Endothelial cell (in vitro differentiated cells): ENCODE results near the gene BAHD1. TPM values are rescaled to one million over a fixed set of nuclear protein-coding genes. Genes with fewer than 3 reads are reported as not detected.

ENCODE experiments used
- DNase-seq: peaks from one replicate; pipeline ENCODE4 v3.0.0; 2021; ENCODE audit warnings: low spot score
- H3K27ac Mint-ChIP-seq: one replicate; pipeline ENCODE4 v1.8.0; 2021; ENCODE audit warnings: mixed read lengths, inconsistent platforms; ENCODE audit not compliant: unreplicated experiment
- H3K27me3 Mint-ChIP-seq: one replicate; pipeline ENCODE4 v1.8.0; 2021; ENCODE audit warnings: mild to moderate bottlenecking, moderate library complexity, mixed read lengths, inconsistent platforms; ENCODE audit not compliant: unreplicated experiment
- H3K36me3 Mint-ChIP-seq: one replicate; pipeline ENCODE4 v1.8.0; 2021; ENCODE audit warnings: mild to moderate bottlenecking, low read depth, mixed read lengths, inconsistent platforms; ENCODE audit not compliant: unreplicated experiment
- H3K4me1 Mint-ChIP-seq: one replicate; pipeline ENCODE4 v1.8.0; 2021; ENCODE audit warnings: mild to moderate bottlenecking, mixed read lengths, inconsistent platforms; ENCODE audit not compliant: unreplicated experiment
- H3K4me3 Mint-ChIP-seq: one replicate; pipeline ENCODE4 v1.8.0; 2021; ENCODE audit warnings: mild to moderate bottlenecking, mixed read lengths, inconsistent platforms; ENCODE audit not compliant: unreplicated experiment
- H3K9me3 Mint-ChIP-seq: one replicate; pipeline ENCODE4 v1.8.0; 2021; ENCODE audit warnings: mixed read lengths, inconsistent platforms; ENCODE audit not compliant: unreplicated experiment
- total RNA-seq: library from RNA; stranded (reverse); fragmentation: NEBNext Ultra II Directional; extraction: Animal tissue kit (Norgen Biotek cat#: 25700); gene quantifications from one replicate; pipeline ENCODE4 v1.2.1, GENCODE V29; 2021; ENCODE audit not compliant: unreplicated experiment
- TF ChIP-seq, protein P1 (sequence below): fragments of 200-600 bp; sonication (generic); IDR thresholded peaks from one replicate; pipeline ENCODE4 v1.5.0; 2021; ENCODE audit warnings: antibody characterized with exemption; ENCODE audit not compliant: unreplicated experiment

Gene BAHD1
- total RNA-seq, 1 donor from 2014 or later, result 20.4 TPM

DNA sequence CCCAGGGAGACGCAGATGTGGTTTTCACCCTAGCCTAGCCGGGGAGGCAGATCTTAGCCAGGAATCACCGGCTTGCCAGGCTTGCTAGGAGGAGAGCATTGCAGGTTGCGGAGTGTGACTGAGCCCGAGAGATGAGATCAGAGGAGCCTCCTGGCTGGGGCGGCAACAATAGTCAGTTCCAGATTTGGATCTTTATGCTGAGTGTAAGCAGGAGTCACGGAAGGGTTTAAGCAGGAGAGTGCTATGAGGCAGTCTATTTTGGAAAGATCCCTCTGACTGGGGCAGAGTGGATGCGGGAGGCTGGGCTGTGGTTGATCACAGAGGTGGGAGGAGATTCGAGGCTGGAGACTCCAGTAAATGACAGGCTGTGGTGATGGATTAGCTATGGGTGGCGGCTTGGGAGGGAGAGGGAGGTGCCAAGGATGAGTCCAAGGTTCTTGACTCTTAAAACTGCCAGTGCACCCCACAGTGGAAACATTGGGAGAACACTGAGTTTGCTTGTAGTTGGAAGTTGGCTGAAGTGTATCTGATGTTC is 10.4 kb upstream of the BAHD1 start:
- no peak for DNase-seq
- Mint-ChIP-seq H3K4me3 (no peak overlapping the region), H3K36me3 (no peaks in the 10 kb centered on the region), H3K9me3 (no peaks in the 10 kb centered on the region), H3K27me3 (peaks cover 10% of the 10 kb centered on the region), H3K4me1 (peaks cover 1% of the 10 kb centered on the region), H3K27ac (peak overlapping the region; percentile 1)
- TF ChIP-seq, protein P1, sequence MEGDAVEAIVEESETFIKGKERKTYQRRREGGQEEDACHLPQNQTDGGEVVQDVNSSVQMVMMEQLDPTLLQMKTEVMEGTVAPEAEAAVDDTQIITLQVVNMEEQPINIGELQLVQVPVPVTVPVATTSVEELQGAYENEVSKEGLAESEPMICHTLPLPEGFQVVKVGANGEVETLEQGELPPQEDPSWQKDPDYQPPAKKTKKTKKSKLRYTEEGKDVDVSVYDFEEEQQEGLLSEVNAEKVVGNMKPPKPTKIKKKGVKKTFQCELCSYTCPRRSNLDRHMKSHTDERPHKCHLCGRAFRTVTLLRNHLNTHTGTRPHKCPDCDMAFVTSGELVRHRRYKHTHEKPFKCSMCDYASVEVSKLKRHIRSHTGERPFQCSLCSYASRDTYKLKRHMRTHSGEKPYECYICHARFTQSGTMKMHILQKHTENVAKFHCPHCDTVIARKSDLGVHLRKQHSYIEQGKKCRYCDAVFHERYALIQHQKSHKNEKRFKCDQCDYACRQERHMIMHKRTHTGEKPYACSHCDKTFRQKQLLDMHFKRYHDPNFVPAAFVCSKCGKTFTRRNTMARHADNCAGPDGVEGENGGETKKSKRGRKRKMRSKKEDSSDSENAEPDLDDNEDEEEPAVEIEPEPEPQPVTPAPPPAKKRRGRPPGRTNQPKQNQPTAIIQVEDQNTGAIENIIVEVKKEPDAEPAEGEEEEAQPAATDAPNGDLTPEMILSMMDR, result no peak

DNA sequence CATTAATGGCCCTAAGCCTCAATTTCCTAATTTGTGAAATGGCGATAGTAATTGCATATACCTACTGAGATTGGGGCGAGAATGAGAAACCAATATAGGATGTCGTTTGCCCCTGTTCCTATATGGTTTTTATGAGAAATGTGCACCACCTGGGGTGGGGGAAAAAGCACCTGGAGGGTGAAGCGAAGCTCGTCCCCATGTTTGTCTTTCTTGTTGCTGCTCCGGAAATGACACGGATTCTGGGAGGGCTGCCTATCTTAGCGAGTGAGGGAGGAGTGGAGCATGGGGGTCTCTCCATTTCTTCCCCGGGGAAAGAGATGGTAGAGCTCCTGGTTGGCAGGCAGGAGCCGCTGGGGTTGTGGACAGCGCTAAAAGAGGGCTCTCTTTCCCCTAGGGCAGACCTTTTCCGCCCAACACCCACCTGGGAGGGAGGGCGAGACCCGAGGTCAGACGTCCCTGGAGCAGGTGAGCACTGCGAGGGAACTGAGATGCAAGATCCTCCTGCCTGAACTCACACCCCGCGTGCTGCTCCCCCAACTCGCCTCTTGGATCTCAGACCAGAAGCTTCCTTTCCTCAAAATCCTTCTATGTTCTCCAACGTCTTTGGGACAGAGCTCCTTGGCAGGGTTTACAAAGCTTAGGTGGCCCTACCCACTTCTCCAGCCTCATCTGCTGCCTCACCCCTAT is 5.6 kb upstream of the BAHD1 start:
- Mint-ChIP-seq H3K9me3 (no peaks in the 10 kb centered on the region), H3K4me3 (peak overlapping the region; percentile 71), H3K27ac (no peak overlapping the region), H3K4me1 (peaks cover 22% of the 10 kb centered on the region), H3K36me3 (no peaks in the 10 kb centered on the region), H3K27me3 (peaks cover 37% of the 10 kb centered on the region)
- no peak for DNase-seq
- TF ChIP-seq, protein P1, result no peak

DNA sequence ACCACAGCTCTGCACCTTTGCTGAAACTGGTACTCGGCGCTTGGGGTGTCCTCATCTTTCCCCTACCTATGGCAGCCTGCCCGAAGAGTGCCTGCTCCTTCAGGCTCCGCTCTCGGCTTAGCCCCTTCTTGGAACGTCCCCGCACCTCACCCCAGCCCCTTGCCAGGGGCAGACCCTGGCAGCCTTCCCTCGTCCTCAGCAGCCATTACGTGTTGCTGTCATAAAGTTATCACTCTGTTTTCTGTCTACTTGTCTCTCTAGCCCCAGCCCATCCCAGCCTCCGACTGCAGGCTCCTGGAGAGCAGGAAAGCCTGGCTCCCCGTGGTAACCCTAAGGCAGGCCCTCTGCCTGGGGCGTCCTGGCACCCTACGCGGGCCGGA is 5.1 kb upstream of the BAHD1 start:
- TF ChIP-seq, protein P1, result no peak
- no peak for DNase-seq
- H3K4me1 Mint-ChIP-seq, result peaks cover 22% of the 10 kb centered on the region
- H3K27ac Mint-ChIP-seq, result no peak overlapping the region
- H3K9me3 Mint-ChIP-seq, result no peaks in the 10 kb centered on the region
- H3K27me3 Mint-ChIP-seq, result peaks cover 38% of the 10 kb centered on the region
- H3K36me3 Mint-ChIP-seq, result no peaks in the 10 kb centered on the region
- peak overlapping the region; percentile 71 for H3K4me3 Mint-ChIP-seq

DNA sequence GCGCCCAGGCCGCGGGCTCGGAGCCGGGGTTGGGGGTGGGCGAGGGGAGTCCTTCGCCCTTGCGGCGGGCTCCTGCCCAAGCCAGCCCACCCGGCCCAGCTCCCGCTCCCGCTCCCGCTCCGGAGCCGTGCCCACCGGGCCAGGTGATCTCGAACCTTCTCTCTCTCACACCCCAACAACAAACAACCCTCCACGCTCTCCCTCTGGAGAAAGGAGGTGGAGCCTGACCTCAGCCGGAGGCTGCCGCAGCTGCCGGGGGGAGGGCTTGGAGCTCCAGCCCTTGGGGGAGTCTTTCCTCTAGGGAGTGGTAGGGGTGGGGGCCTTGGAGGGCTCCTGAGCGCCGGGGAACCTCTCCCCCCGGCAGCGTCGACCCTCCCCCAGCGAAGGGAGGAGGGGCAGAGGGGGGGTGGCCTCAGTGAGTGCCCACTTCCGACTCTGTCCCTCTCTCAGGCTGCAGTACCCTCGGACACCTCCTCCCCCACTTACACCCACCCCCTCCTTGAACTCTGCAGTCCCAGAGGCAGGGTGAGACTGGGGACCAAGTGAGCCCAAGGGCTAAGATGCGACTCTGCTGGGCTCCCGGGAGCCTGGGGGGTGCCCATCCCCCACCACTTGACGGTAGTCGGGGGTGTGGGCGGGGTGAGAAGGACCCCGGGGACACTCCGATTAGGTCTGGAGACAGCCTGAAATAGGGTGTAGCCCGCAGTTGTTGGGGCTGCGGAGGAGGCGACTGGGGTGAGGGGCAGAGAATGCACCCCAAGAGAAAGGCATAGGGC is 4.4 kb upstream of the BAHD1 start:
- Mint-ChIP-seq H3K9me3 (no peaks in the 10 kb centered on the region), H3K27me3 (peaks cover 38% of the 10 kb centered on the region), H3K4me1 (peaks cover 22% of the 10 kb centered on the region), H3K27ac (no peak overlapping the region), H3K4me3 (peak overlapping the region; percentile 76), H3K36me3 (no peaks in the 10 kb centered on the region)
- TF ChIP-seq, protein P1, result no peak
- no peak for DNase-seq
